GM15510 (cell line): Measurements from ENCODE around the gene CLEC18B.

Experiments used
- POLR2A ChIP-seq: IDR thresholded peaks from 3 replicates; pipeline ENCODE4 v1.6.1; 2011; ENCODE audit warnings: borderline replicate concordance; ENCODE audit not compliant: insufficient read length; ENCODE audit errors: extremely low read depth

Gene CLEC18B

GRCh38 chr16:74451951-74452758 lies 30.9 kb upstream of the CLEC18B start:
- TF ChIP-seq POLR2A, result no peak

GRCh38 chr16:74450967-74451760 lies 29.9 kb upstream of the CLEC18B start:
- no peak for TF ChIP-seq POLR2A

- no peak for TF ChIP-seq POLR2A
Measured at GRCh38 chr16:74450236-74450635, 29.0 kb upstream of the CLEC18B start.

- TF ChIP-seq POLR2A, result no peak
Measured at GRCh38 chr16:74449470-74449869, 28.2 kb upstream of the CLEC18B start.

- TF ChIP-seq POLR2A, result no peak
Measured at GRCh38 chr16:74448990-74449389, 27.7 kb upstream of the CLEC18B start.

- no peak for TF ChIP-seq POLR2A
Measured at GRCh38 chr16:74447578-74447977, 26.3 kb upstream of the CLEC18B start.

- no peak for TF ChIP-seq POLR2A
Measured at GRCh38 chr16:74446866-74447265, 25.6 kb upstream of the CLEC18B start.

- no peak for TF ChIP-seq POLR2A
Measured at GRCh38 chr16:74439685-74440084, 18.4 kb upstream of the CLEC18B start.

GRCh38 chr16:74438492-74438979 lies 17.3 kb upstream of the CLEC18B start:
- no peak for TF ChIP-seq POLR2A

- TF ChIP-seq POLR2A, result no peak
Measured at GRCh38 chr16:74431516-74431915, 10.2 kb upstream of the CLEC18B start.

- TF ChIP-seq POLR2A, result no peak
Measured at GRCh38 chr16:74372953-74373846, 48.1 kb downstream of the CLEC18B start.

- no peak for TF ChIP-seq POLR2A
Measured at GRCh38 chr16:74372369-74372768, 48.9 kb downstream of the CLEC18B start.

GRCh38 chr16:74368002-74368911 lies 53.0 kb downstream of the CLEC18B start:
- TF ChIP-seq POLR2A, result peak; percentile 58
